Mesendoderm (in vitro differentiated cells): ENCODE data around the gene TERF2IP. TPM values are rescaled to one million over a fixed set of nuclear protein-coding genes. Genes with fewer than 3 reads are reported as not detected.

Experiments used
- small RNA-seq: library from polyadenylated mRNA; stranded (forward); fragments of <200 nt; extraction: miRNeasy Mini kit (QIAGEN cat#:217004); gene quantifications from one replicate; pipeline ENCODE3, GENCODE V24; 2013; ENCODE audit not compliant: insufficient read depth

TERF2IP gene

Small RNA genes within 50 kb of the gene (small RNA-seq; reads per million reads assigned to genes)
- not detected for gene RN7SL520P
